SJSA1 (cell line): ENCODE results near the gene HORMAD2. TPM values are rescaled to one million over a fixed set of nuclear protein-coding genes. Genes with fewer than 3 reads are reported as not detected.
A peak's percentile ranks its signal among the peaks of the same experiment; 100 is the strongest.
"Not testable (repeated sequence)": the region's sequence is repeated elsewhere in the genome, so short reads cannot be mapped to it uniquely, and the experiment has no call there.

Experiments
- DNase-seq, 2 experiments: peaks; one replicate each; pipeline ENCODE4 v3.0.0-alpha.2; 2015 to 2020; ENCODE audit warnings: low spot score in 2 of 2, low read depth in 1 of 2
- H3K27ac ChIP-seq: fragments of 250-450 bp; sonication (Bioruptor Pico); 2 replicates; pipeline ENCODE4 v1.5.1; 2020; ENCODE audit warnings: mild to moderate bottlenecking, moderate library complexity
- H3K27me3 ChIP-seq: fragments of 250-450 bp; sonication (Bioruptor Pico); replicated peaks from 2 replicates; pipeline ENCODE4 v1.5.1; 2020; ENCODE audit warnings: mild to moderate bottlenecking, moderate library complexity
- H3K36me3 ChIP-seq: fragments of 250-450 bp; sonication (Bioruptor Pico); 2 replicates; pipeline ENCODE4 v1.5.1; 2020; ENCODE audit warnings: mild to moderate bottlenecking
- H3K4me1 ChIP-seq: fragments of 250-450 bp; sonication (Bioruptor Pico); replicated peaks from 2 replicates; pipeline ENCODE4 v1.6.1; 2021; ENCODE audit warnings: mild to moderate bottlenecking
- H3K4me3 ChIP-seq: fragments of 250-450 bp; sonication (Bioruptor Pico); 2 replicates; pipeline ENCODE4 v1.5.1; 2020; ENCODE audit warnings: mild to moderate bottlenecking
- H3K9me3 ChIP-seq: fragments of 250-450 bp; sonication (Bioruptor Pico); replicated peaks from 2 replicates; pipeline ENCODE4 v1.5.1; 2020; ENCODE audit warnings: mild to moderate bottlenecking
- total RNA-seq: library from RNA; depleted of rRNA; stranded (reverse); fragments of >200 nt; shearing (Covaris generic); gene quantifications from 2 replicates; pipeline ENCODE4 v1.2.3, GENCODE V29; 2014

Gene HORMAD2
- total RNA-seq, 1 experiment from 2014 or later = not detected

DNA sequence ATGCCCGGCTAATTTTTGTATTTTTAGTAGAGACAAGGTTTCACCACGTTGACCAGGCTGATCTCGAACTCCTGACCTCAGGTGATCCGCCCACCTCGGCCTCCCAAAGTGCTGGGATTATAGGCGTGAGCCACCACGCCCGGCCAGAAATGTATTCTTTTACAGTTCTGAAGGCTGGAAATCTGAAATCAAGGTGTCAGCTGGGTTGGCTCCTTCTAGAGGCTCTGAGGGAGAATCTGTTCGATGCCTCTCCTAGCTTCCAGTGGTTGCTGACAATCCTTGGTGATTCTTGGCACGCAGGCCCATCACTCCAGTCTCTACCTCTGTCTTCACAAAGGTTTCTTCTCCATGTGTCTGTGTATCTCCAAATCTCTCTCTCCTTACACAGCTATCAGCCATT, 120.6 kb downstream of the HORMAD2 start:
- H3K27me3 ChIP-seq, H3K27ac ChIP-seq, H3K36me3 ChIP-seq, DNase-seq, H3K4me3 ChIP-seq, H3K9me3 ChIP-seq: not testable (repeated sequence)
- H3K4me1 ChIP-seq = peaks cover 52% of the 10 kb centered on the region

DNA sequence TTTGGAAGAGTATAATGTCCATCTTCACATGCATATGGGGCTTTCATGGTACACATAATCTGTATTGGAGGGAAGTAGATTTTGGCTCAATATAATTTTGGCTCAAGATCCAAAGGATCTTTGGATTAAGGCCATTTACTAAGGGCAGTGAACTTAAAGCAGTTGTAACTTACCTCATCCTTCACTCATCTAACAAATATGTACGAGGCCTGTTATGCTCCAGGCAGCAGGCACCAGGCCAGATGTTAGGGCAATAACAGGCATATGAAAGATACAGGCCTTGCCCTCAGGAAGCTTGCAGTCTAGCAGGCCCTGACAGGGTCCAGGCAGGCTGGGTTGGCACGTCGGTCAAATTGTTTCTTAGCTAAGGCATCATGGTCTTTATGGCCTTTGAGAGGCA, 121.7 kb downstream of the HORMAD2 start:
- no peak overlapping the region for H3K4me3 ChIP-seq
- H3K27me3 ChIP-seq = no peaks in the 10 kb centered on the region
- no peak overlapping the region for H3K27ac ChIP-seq
- no peak for DNase-seq
- H3K9me3 ChIP-seq = no peaks in the 10 kb centered on the region
- peaks cover 54% of the 10 kb centered on the region for H3K4me1 ChIP-seq
- no peaks in the 10 kb centered on the region for H3K36me3 ChIP-seq

- no peak overlapping the region for H3K4me3 ChIP-seq
- no peaks in the 10 kb centered on the region for H3K9me3 ChIP-seq
- DNase-seq = no peak
- no peaks in the 10 kb centered on the region for H3K36me3 ChIP-seq
- H3K27ac ChIP-seq = no peak overlapping the region
- H3K27me3 ChIP-seq = no peaks in the 10 kb centered on the region
- peaks cover 54% of the 10 kb centered on the region for H3K4me1 ChIP-seq
These were observed 122.3 kb downstream of the HORMAD2 start for GRCh38 chr22:30202531-30203006.

DNA sequence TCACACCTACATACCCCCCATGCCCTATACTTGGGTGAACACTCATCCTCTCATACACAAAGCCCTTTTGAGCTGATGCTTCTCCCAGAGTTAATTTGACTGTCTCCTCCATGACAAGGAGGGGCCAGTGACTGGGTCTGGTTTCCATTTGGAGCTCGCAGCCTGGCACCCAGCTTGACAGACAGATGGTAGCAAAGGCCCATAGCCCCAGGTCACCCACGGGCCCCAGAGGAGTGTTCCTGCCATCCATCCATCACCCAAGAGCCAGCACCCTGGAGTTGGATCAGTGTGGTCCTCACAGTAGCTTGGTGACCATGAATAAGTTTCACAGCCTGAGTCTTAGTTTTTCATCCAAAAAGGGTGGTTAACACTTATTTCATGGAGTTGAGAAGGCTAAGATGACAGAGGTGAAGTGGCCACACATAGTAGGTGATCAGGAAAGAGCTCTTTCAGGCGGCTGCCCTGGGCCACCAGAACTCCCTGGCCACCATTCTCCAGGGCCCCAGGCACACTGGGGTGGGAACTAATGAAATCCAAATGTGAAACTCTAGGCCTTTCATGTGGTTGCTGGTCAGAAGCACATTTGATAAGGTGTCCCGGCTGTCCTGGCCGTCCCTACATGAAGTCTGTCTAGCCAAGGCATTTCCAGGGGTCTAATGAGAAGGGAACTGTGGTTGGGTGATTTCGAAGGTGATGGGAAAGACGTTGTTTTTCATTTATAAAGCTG, 123.9 kb downstream of the HORMAD2 start:
- Histone ChIP-seq H3K27ac (peak overlapping the region; percentile 97), H3K27me3 (no peaks in the 10 kb centered on the region), H3K4me3 (no peak overlapping the region), H3K36me3 (no peaks in the 10 kb centered on the region), H3K4me1 (peaks cover 62% of the 10 kb centered on the region), H3K9me3 (no peaks in the 10 kb centered on the region)
- no peak for DNase-seq

GRCh38 chr22:30204742-30205111, 124.5 kb downstream of the HORMAD2 start:
- H3K9me3 ChIP-seq = no peaks in the 10 kb centered on the region
- no peaks in the 10 kb centered on the region for H3K36me3 ChIP-seq
- H3K27ac ChIP-seq = peak overlapping the region; percentile 97
- DNase-seq = peak; percentile 61 to 63
- no peak overlapping the region for H3K4me3 ChIP-seq
- H3K4me1 ChIP-seq = peaks cover 67% of the 10 kb centered on the region
- no peaks in the 10 kb centered on the region for H3K27me3 ChIP-seq

DNA sequence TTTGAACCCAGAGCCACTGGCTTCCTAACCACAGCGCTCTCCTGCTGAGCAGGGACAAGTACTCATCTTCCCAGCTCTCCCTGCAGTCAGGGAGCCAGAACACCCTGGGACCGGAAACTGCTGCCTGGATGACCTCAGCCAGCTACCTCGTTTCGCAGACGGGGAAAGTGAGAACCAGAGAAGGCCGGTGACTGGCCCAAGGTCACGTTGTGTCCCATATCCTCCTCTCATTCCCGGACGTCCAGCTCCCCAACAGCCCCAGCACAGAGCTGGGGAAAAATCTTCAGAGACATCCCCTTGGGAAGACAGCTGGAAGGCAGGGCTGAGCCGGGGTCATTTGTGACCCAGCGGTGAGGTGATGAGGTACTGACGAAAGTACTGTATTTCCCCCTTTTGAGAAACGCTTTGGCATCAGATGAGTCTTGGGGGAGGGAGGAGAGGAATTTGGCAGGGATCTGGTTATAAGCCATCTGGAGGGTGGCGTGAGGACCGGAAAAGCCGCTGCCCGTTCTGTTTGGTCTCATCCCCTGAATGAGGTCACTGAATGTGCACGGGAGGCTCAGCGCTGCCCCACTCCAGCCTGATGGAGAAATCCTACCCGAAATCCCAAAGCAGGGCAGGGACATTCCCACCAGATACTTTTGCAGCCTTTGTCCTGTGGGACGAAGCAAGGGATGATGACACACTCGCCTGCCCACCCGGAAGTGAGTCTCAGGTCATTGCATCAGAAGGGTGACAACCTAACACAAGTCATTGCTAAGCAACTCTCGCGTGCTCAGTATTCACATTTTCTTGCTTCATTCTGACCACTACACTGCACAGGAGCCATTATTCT, 125.2 kb downstream of the HORMAD2 start:
- no peaks in the 10 kb centered on the region for H3K36me3 ChIP-seq
- H3K27me3 ChIP-seq = no peaks in the 10 kb centered on the region
- H3K4me3 ChIP-seq = peak overlapping the region; percentile 5; the same call in 1 of the 2 replicates
- H3K4me1 ChIP-seq = peaks cover 75% of the 10 kb centered on the region
- H3K9me3 ChIP-seq = no peaks in the 10 kb centered on the region
- peak overlapping the region; percentile 97 for H3K27ac ChIP-seq
- peak; percentile 93 to 95 for DNase-seq

DNA sequence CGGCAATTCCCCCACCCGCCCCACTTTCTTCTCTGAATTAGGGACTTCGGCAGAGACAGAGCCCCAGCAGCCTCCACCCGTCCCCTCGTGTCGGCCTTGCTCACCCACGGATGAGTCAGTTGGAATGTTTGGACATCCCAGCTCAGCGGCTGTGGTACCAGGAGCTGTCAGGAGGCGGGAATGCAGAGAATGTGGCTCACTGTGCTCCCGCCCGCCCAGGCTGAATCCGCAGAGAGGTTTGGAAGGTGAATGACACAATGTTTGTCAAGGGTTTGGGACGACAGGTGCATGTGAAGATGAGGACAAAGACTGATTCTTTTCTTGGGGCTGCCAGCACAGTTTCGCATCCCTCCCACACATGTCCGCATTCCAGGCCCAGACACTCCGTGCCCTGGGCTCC, 126.7 kb downstream of the HORMAD2 start:
- H3K27me3 ChIP-seq = no peaks in the 10 kb centered on the region
- H3K36me3 ChIP-seq = no peaks in the 10 kb centered on the region
- H3K27ac ChIP-seq = peak overlapping the region; percentile 97
- no peak overlapping the region for H3K4me3 ChIP-seq
- no peaks in the 10 kb centered on the region for H3K9me3 ChIP-seq
- DNase-seq = peak; percentile 92 to 98
- peaks cover 87% of the 10 kb centered on the region for H3K4me1 ChIP-seq

GRCh38 chr22:30208631-30209603, 128.7 kb downstream of the HORMAD2 start:
- H3K9me3 ChIP-seq = no peaks in the 10 kb centered on the region
- H3K4me1 ChIP-seq = peaks cover 96% of the 10 kb centered on the region
- DNase-seq = peak; percentile 54 to 76

GRCh38 chr22:30209642-30210041, 129.4 kb downstream of the HORMAD2 start:
- H3K4me3 ChIP-seq = no peak overlapping the region
- H3K36me3 ChIP-seq = no peaks in the 10 kb centered on the region
- H3K4me1 ChIP-seq = peaks cover 89% of the 10 kb centered on the region
- H3K9me3 ChIP-seq = no peaks in the 10 kb centered on the region
- H3K27ac ChIP-seq = no peak overlapping the region
- H3K27me3 ChIP-seq = no peaks in the 10 kb centered on the region
- no peak for DNase-seq

More at GRCh38 chr22:30208631-30209603, 128.7 kb downstream of the HORMAD2 start:
- peak overlapping the region; percentile 58 for H3K27ac ChIP-seq
- H3K4me3 ChIP-seq = no peak overlapping the region
- H3K27me3 ChIP-seq = no peaks in the 10 kb centered on the region
- H3K36me3 ChIP-seq = no peaks in the 10 kb centered on the region

GRCh38 chr22:30210235-30210909, 130.1 kb downstream of the HORMAD2 start:
- peak; percentile 75 to 88 for DNase-seq
- H3K36me3 ChIP-seq = no peaks in the 10 kb centered on the region
- H3K4me1 ChIP-seq = peaks cover 82% of the 10 kb centered on the region
- no peak overlapping the region for H3K4me3 ChIP-seq
- peak overlapping the region; percentile 50 for H3K27ac ChIP-seq
- H3K27me3 ChIP-seq = no peaks in the 10 kb centered on the region
- H3K9me3 ChIP-seq = no peaks in the 10 kb centered on the region

DNA sequence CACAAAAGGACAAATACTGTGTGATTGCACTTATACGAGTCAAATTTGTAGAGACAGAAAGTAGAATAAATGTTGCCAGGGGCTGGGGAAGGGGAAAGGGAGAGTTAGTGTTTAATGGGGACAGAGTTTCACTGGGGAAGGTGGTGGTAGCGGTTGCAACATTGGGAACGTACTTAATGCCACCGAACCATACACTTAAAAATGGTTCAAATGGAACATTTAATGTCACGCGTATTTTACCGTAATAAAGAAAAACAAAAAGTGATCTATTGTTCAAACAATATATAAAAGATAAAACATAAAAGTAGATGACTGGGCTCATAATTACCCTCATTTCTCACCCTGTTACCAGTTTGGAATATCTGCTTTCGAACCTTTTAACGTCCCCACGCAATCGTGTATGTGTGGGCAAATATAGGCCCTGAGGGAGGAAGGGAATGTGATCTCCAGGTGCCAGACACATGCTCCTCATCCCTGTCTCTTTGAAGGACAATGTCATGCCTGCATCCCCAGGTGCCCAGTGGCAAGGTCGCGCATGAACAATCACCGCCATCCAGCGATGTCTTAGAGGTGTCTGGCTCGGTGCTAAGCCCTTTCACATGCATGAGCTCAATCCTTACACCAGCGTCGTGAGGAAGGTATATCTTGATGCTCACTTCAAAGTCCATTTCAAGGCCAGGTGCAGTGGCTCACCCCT, 131.0 kb downstream of the HORMAD2 start:
- Histone ChIP-seq H3K27me3 (no peaks in the 10 kb centered on the region), H3K27ac (peak overlapping the region; percentile 50; the same call in 1 of the 2 replicates), H3K36me3 (no peaks in the 10 kb centered on the region), H3K9me3 (no peaks in the 10 kb centered on the region), H3K4me3 (no peak overlapping the region), H3K4me1 (peaks cover 73% of the 10 kb centered on the region)
- DNase-seq = no peak

- Histone ChIP-seq H3K9me3 (no peaks in the 10 kb centered on the region), H3K4me3 (no peak overlapping the region), H3K4me1 (peaks cover 61% of the 10 kb centered on the region), H3K27ac (peak overlapping the region; percentile 53), H3K27me3 (no peaks in the 10 kb centered on the region), H3K36me3 (no peaks in the 10 kb centered on the region)
- peak; percentile 77 to 85 for DNase-seq
These were observed 132.2 kb downstream of the HORMAD2 start for GRCh38 chr22:30212363-30212995.
